ENCODE results near the gene VCL. TPM values are rescaled to one million over a fixed set of nuclear protein-coding genes. Genes with fewer than 3 reads are reported as not detected.
A peak's percentile ranks its signal among the peaks of the same experiment; 100 is the strongest.

The VCL gene
- total RNA-seq, 4 donors from 2014 or later: 71.9 to 151 (median 112) TPM

GRCh38 chr10:74151879-74152722 is 154.2 kb downstream of the VCL start:
- peaks cover 34 to 46% of the 10 kb centered on the region in 2 donors for H3K4me1 ChIP-seq

GRCh38 chr10:74153123-74153522 is 155.2 kb downstream of the VCL start:
- Histone ChIP-seq H3K9me3 (no peaks in the 10 kb centered on the region), H3K27me3 (no peaks in the 10 kb centered on the region), H3K36me3 (no peaks in the 10 kb centered on the region), H3K27ac (peak overlapping the region; percentile 13 to 24 (median 20)), H3K4me3 (replicated peaks in 1 of 3) (no peak overlapping the region), H3K4me1 (peaks cover 35 to 46% of the 10 kb centered on the region in 2 donors)
- intact Hi-C loops (cut with DNase I): no loop called here
- TF ChIP-seq POLR2A (IDR thresholded peaks at IDR 0.05): no peak
- TF ChIP-seq CTCF (IDR thresholded peaks at IDR 0.05): peak in 5 of 6 experiments; percentile 9 to 42 (median 27)
- DNase-seq: no peak
- WGBS, 2 donors: 40 to 44% methylated on average over 4 of the region's 4 CpGs

More at GRCh38 chr10:74151879-74152722, 154.2 kb downstream of the VCL start:
- no peak for TF ChIP-seq POLR2A (IDR thresholded peaks at IDR 0.05)
- intact Hi-C loops (cut with DNase I): no loop called here
- DNase-seq: no peak
- 29 to 33% methylated on average over 5 of the region's 5 CpGs for WGBS, 2 donors
- Histone ChIP-seq H3K27me3 (no peaks in the 10 kb centered on the region), H3K36me3 (no peaks in the 10 kb centered on the region), H3K4me3 (replicated peaks in 1 of 3) (peak overlapping the region; percentile 83 to 90 (median 88)), H3K27ac (peak overlapping the region; percentile 66 to 89 (median 87)), H3K9me3 (no peaks in the 10 kb centered on the region)

GRCh38 chr10:74153676-74154075 is 155.8 kb downstream of the VCL start:
- Histone ChIP-seq H3K4me1 (peaks cover 35 to 46% of the 10 kb centered on the region in 2 donors), H3K27ac (peak overlapping the region; percentile 13 to 24 (median 20)), H3K4me3 (replicated peaks in 1 of 3) (no peak overlapping the region), H3K9me3 (no peaks in the 10 kb centered on the region), H3K27me3 (no peaks in the 10 kb centered on the region), H3K36me3 (no peaks in the 10 kb centered on the region)
- intact Hi-C loops (cut with DNase I): no loop called here
- DNase-seq: peak; percentile 59 to 69
- WGBS, 2 donors: 27 to 32% methylated on average over 4 of the region's 4 CpGs
- TF ChIP-seq CTCF (IDR thresholded peaks at IDR 0.05) (no peak), POLR2A (IDR thresholded peaks at IDR 0.05) (no peak)

GRCh38 chr10:74156919-74157289 is 159.0 kb downstream of the VCL start:
- intact Hi-C loops (cut with DNase I): no loop called here
- DNase-seq: peak in 1 of 2 donors; percentile 24
- no peak overlapping the region for H3K27ac ChIP-seq

GRCh38 chr10:74160013-74160412 is 162.1 kb downstream of the VCL start:
- TF ChIP-seq POLR2A (IDR thresholded peaks at IDR 0.05) (no peak), CTCF (IDR thresholded peaks at IDR 0.05) (no peak)
- no peaks in the 10 kb centered on the region for H3K36me3 ChIP-seq
- WGBS, 2 donors: 97 to 98% methylated on average over 3 of the region's 3 CpGs
- H3K4me1 ChIP-seq: peaks cover 11 to 12% of the 10 kb centered on the region in 2 donors
- H3K4me3 ChIP-seq (replicated peaks in 1 of 3): no peak overlapping the region
- H3K27me3 ChIP-seq: no peaks in the 10 kb centered on the region
- intact Hi-C loops (cut with DNase I): no loop called here
- no peaks in the 10 kb centered on the region for H3K9me3 ChIP-seq
- no peak for DNase-seq
- H3K27ac ChIP-seq: no peak overlapping the region

More at GRCh38 chr10:74156919-74157289, 159.0 kb downstream of the VCL start:
- Histone ChIP-seq H3K27me3 (no peaks in the 10 kb centered on the region), H3K4me1 (peaks cover 24 to 34% of the 10 kb centered on the region in 2 donors), H3K4me3 (replicated peaks in 1 of 3) (no peak overlapping the region), H3K9me3 (no peaks in the 10 kb centered on the region), H3K36me3 (no peaks in the 10 kb centered on the region)
- TF ChIP-seq CTCF (IDR thresholded peaks at IDR 0.05) (no peak), POLR2A (IDR thresholded peaks at IDR 0.05) (no peak)
- WGBS, 2 donors: 32 to 36% methylated on average over 2 of the region's 2 CpGs

Measured in thyroid gland (tissue), 4 donors.